K562 (cell line): ENCODE results near the gene DNAH8. TPM values are rescaled to one million over a fixed set of nuclear protein-coding genes. Genes with fewer than 3 reads are reported as not detected.

Source experiments
- ATAC-seq: fragments of 200-7000 bp; cut with Tn5 transposase; 3 replicates; pipeline ENCODE4 v1.9.1; 2020; ENCODE audit warnings: moderate library complexity
- BruUV-seq: library from RNA; stranded (reverse); fragments of 400-500 nt; replicated peaks from 2 replicates; lab custom pipeline; 2021; lab: Mats Ljungman, UMichigan
- CTCF ChIA-PET: fragments of 300-600 bp; formaldehyde crosslinking; extraction: SDS; loops from one replicate; lab custom pipeline; 2021; ENCODE audit warnings: low intra/inter-chr PET ratio; lab: Yijun Ruan, JAX
- POLR2A ChIA-PET: fragments of 300-600, 350-650 bp; sonication (Branson Sonifier 250); formaldehyde crosslinking; extraction: SDS; loops from one replicate; lab custom pipeline; 2021; ENCODE audit warnings: antibody characterized with exemption, inconsistent platforms; lab: Yijun Ruan, JAX
- DNase-seq, 4 experiments: peaks; one replicate each; pipeline versions ENCODE4 v3.0.0 to v3.0.0-alpha.2; 2011 to 2018; ENCODE audit warnings: low spot score in 3 of 4, mixed read lengths in 3 of 4; ENCODE audit errors: extremely low read depth in 1 of 4
- FAIRE-seq: peaks from 2 replicates; lab custom pipeline; 2011; peaks lifted over from hg19 to GRCh38; lab: Jason Lieb, UNC
- H2AFZ ChIP-seq: 2 replicates; pipeline ENCODE4 v1.6.0; 2011; ENCODE audit warnings: low read depth, low read length, control low read depth, inconsistent platforms
- H3K27ac ChIP-seq: fragments of 200-600 bp; 3 replicates; pipeline ENCODE4 v1.8.0; 2011; ENCODE audit warnings: low read depth, mild to moderate bottlenecking, control low read depth, inconsistent platforms, low read length, moderate library complexity, mixed read lengths; ENCODE audit errors: extremely low read depth
- H3K27me3 ChIP-seq, 2 experiments: fragments of 300-600 bp in 1 of 2; 2 replicates in 1 of 2; 3 replicates in 1 of 2; pipeline versions ENCODE4 v1.6.0 to v1.8.0; 2011; ENCODE audit warnings: inconsistent platforms in 2 of 2, low read length in 2 of 2, mild to moderate bottlenecking in 1 of 2, mixed read lengths in 1 of 2, moderate library complexity in 1 of 2; ENCODE audit not compliant: control insufficient read depth in 2 of 2, insufficient read depth in 2 of 2
- H3K36me3 ChIP-seq: fragments of 300-600 bp; 3 replicates; pipeline ENCODE4 v1.8.0; 2011; ENCODE audit warnings: mild to moderate bottlenecking, low read length, inconsistent platforms; ENCODE audit not compliant: control insufficient read depth, insufficient read depth
- H3K4me1 ChIP-seq, 2 experiments: fragments of 200-600 bp in 1 of 2; replicated peaks in 1 of 2; 2 replicates in 1 of 2; 3 replicates in 1 of 2; pipeline versions ENCODE4 v1.5.1 to v1.8.0; 2011; ENCODE audit warnings: inconsistent platforms in 2 of 2, low read length in 2 of 2, mild to moderate bottlenecking in 1 of 2, mixed read lengths in 1 of 2, moderate library complexity in 1 of 2; ENCODE audit not compliant: control insufficient read depth in 2 of 2, insufficient read depth in 2 of 2
- H3K4me2 ChIP-seq: 2 replicates; pipeline ENCODE4 v1.6.1; 2011; ENCODE audit warnings: low read length, control low read depth, inconsistent platforms, mixed read lengths; ENCODE audit not compliant: insufficient read depth
- H3K4me3 ChIP-seq: fragments of 200-600 bp; sonication (generic), shearing (Covaris generic); 2 replicates; pipeline ENCODE4 v1.5.1; 2016; ENCODE audit warnings: control low read depth, inconsistent platforms
- H3K79me2 ChIP-seq: fragments of 200-600 bp; 3 replicates; pipeline ENCODE4 v1.8.0; 2011; ENCODE audit warnings: low read length, inconsistent platforms; ENCODE audit not compliant: control insufficient read depth, insufficient read depth
- H3K9ac ChIP-seq, 2 experiments: 2 replicates each; pipeline versions ENCODE4 v1.6.0 to v1.6.1; 2011; ENCODE audit warnings: low read depth in 2 of 2, low read length in 2 of 2, control low read depth in 1 of 2, inconsistent platforms in 1 of 2, mild to moderate bottlenecking in 1 of 2, mixed read lengths in 1 of 2; ENCODE audit not compliant: insufficient read depth in 1 of 2
- H3K9me1 ChIP-seq: one replicate; pipeline ENCODE4 v1.6.0; 2011; ENCODE audit warnings: inconsistent platforms, mild to moderate bottlenecking, low read length, moderate library complexity; ENCODE audit not compliant: control insufficient read depth, insufficient read depth
- H3K9me3 ChIP-seq: replicated peaks from 2 replicates; pipeline ENCODE4 v1.5.1; 2011; ENCODE audit warnings: low read depth, low read length, inconsistent platforms; ENCODE audit not compliant: control insufficient read depth, insufficient read depth
- H4K20me1 ChIP-seq: replicated peaks from 2 replicates; pipeline ENCODE4 v1.6.1; 2011; ENCODE audit warnings: low read length, inconsistent platforms, mixed read lengths; ENCODE audit not compliant: control insufficient read depth, insufficient read depth
- ADNP ChIP-seq: fragments of 200-800 bp; sonication (Bioruptor generic); IDR thresholded peaks from 2 replicates; pipeline ENCODE4 v1.6.1; 2016; ENCODE audit warnings: missing genetic modification characterization, missing compliant biosample characterization
- ASH1L ChIP-seq: fragments of 450-650 bp; IDR thresholded peaks from 2 replicates; pipeline ENCODE4 v1.6.1; 2018; ENCODE audit warnings: borderline replicate concordance, mild to moderate bottlenecking, low read depth; ENCODE audit not compliant: partially characterized antibody
- CCNT2 ChIP-seq: IDR thresholded peaks from 2 replicates; pipeline ENCODE4 v1.6.1; 2011; ENCODE audit warnings: borderline replicate concordance, low read depth, mild to moderate bottlenecking, moderate library complexity, mixed read lengths, low read length; ENCODE audit not compliant: insufficient read length; ENCODE audit errors: extremely low read depth
- COPS2 ChIP-seq: fragments of 450-650 bp; conservative IDR thresholded peaks from 2 replicates; pipeline ENCODE4 v1.6.1; 2016; ENCODE audit warnings: mild to moderate bottlenecking, moderate library complexity
- E2F1 ChIP-seq: sonication (generic); formaldehyde crosslinking; IDR thresholded peaks from 2 replicates; pipeline ENCODE4 v1.8.1; 2023; ENCODE audit warnings: mild to moderate bottlenecking, missing genetic modification reagents, moderate library complexity
- ELF1 ChIP-seq: fragments of 200-800 bp; sonication (Bioruptor generic); IDR thresholded peaks from 2 replicates; pipeline ENCODE4 v1.6.1; 2016; ENCODE audit warnings: missing genetic modification characterization, missing compliant biosample characterization
- HOXB6 ChIP-seq: fragments of 250-450 bp; sonication (Bioruptor Pico); IDR thresholded peaks from 2 replicates; pipeline ENCODE4 v1.5.1; 2022; ENCODE audit warnings: mild to moderate bottlenecking, borderline replicate concordance
- MED1 ChIP-seq: sonication (generic); formaldehyde crosslinking; IDR thresholded peaks from 2 replicates; pipeline ENCODE4 v1.8.1; 2023; ENCODE audit warnings: missing genetic modification reagents, borderline replicate concordance
- NCOA2 ChIP-seq, 2 experiments: fragments of 450-650 bp; IDR thresholded peaks; 2 replicates each; pipeline ENCODE4 v1.6.1; 2018; ENCODE audit warnings: mild to moderate bottlenecking in 2 of 2, moderate library complexity in 1 of 2; ENCODE audit not compliant: partially characterized antibody in 2 of 2
- NFATC3 ChIP-seq: fragments of 450-650 bp; IDR thresholded peaks from 2 replicates; pipeline ENCODE4 v1.6.1; 2017; ENCODE audit warnings: mild to moderate bottlenecking
- POLR2AphosphoS2 ChIP-seq: IDR thresholded peaks from 2 replicates; pipeline ENCODE4 v1.6.1; 2012; ENCODE audit warnings: low read length, improper control_type of control experiment
- SIN3B ChIP-seq: fragments of 450-650 bp; IDR thresholded peaks from 2 replicates; pipeline ENCODE4 v1.6.1; 2017; ENCODE audit warnings: low read depth, mild to moderate bottlenecking, moderate library complexity
- STAT5B ChIP-seq: fragments of 250-450 bp; sonication (Bioruptor Pico); IDR thresholded peaks from 2 replicates; pipeline ENCODE4 v1.8.0; 2021; ENCODE audit warnings: mild to moderate bottlenecking, inconsistent platforms
- TEAD2 ChIP-seq: fragments of 450-650 bp; IDR thresholded peaks from 2 replicates; pipeline ENCODE4 v1.6.1; 2016; ENCODE audit warnings: missing genetic modification characterization, control low read depth, missing compliant biosample characterization
- ZNF24 ChIP-seq: fragments of 450-650 bp; IDR thresholded peaks from 2 replicates; pipeline ENCODE4 v1.6.1; 2016
- ZNF282 ChIP-seq: sonication (generic); formaldehyde crosslinking; IDR thresholded peaks from 2 replicates; pipeline ENCODE4 v1.8.1; 2023; ENCODE audit warnings: missing genetic modification reagents
- ZNF586 ChIP-seq: fragments of 450-650 bp; formaldehyde crosslinking; conservative IDR thresholded peaks from 2 replicates; pipeline ENCODE4 v1.4.0; 2020; ENCODE audit warnings: mild to moderate bottlenecking, moderate library complexity
- WGBS: fragments of 100-300 bp; shearing (Covaris generic); methylation state at CpG from one replicate; pipeline ENCODE4 v1.1.6; 2016; ENCODE audit warnings: low coverage, mixed read lengths; ENCODE audit not compliant: insufficient coverage; ENCODE audit errors: missing lambda C conversion rate; 5-methylcytosine and 5-hydroxymethylcytosine counted together
- in situ Hi-C: fragments of 300-500 bp; cut with MboI; formaldehyde crosslinking; loops from 4 replicates; pipeline ENCODE4 v1.15.0; 2018; ENCODE audit warnings: inconsistent platforms, mixed read lengths
- intact Hi-C: fragments of 100-400 bp; cut with micrococcal nuclease; formaldehyde crosslinking; loops from 2 replicates; pipeline ENCODE4 v1.14.2; 2022
- polyA plus RNA-seq, 8 experiments: library from polyadenylated mRNA; depleted of rRNA in 4 of 8; stranded (reverse) in 5 of 8; unstranded in 3 of 8; fragments of >200 nt; fragmentation: Nextera tagmentation in 2 of 8; fragmentation: Illumina TruSeq in 1 of 8; extraction: Ambion mirVana in 2 of 8; extraction: Trizol in 1 of 8; gene quantifications; 2 replicates each; pipeline versions ENCODE4 v1.2.1 to v1.2.3, GENCODE V29; 2011 to 2014; ENCODE audit warnings: inconsistent platforms in 1 of 8, missing spikeins in 1 of 8
- total RNA-seq, 7 experiments: library from RNA; depleted of rRNA in 6 of 7; stranded (reverse); fragments of >200 nt in 6 of 7; fragmentation: Illumina TruSeq in 2 of 7; extraction: Trizol in 2 of 7; gene quantifications; 2 replicates each; pipeline versions ENCODE4 v1.2.1 to v1.2.3, GENCODE V29; 2011 to 2021; ENCODE audit warnings: low replicate concordance in 1 of 7
- TF ChIP-seq, protein P1 (sequence below): fragments of 200-400 bp; formaldehyde crosslinking; IDR thresholded peaks from 2 replicates; pipeline ENCODE4 v1.6.1; 2017; ENCODE audit warnings: mild to moderate bottlenecking, low read depth, low read length, moderate library complexity

The DNAH8 gene
- total and polyA plus RNA-seq, 9 of the 15 experiments (the other 6 are each of a cell fraction or from before 2014, with no cell fraction given), result 1.2 to 4.2 (median 2.9) TPM

DNA sequence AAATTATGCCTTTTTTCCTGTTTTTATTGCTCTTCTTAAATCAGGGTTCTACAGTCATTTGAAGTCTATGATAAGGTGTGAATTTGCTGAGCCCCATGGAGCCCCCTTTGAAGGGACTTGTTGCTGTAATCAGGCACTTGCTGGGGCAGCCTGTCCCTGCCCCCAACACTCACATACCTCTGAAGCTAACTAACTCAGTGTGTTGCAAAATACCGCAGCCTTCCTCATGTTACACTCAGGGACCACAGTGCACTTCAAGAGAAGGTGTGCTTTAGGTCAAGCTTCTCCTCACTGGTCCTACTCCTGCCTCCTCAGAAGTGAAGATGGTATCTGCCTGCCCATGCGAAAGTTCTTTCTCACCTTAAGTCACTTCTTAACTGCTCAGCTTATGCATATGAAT, 267.4 kb downstream of the DNAH8 start:
- Histone ChIP-seq H3K9me3 (no peaks in the 10 kb centered on the region), H3K27ac (no peak overlapping the region), H3K36me3 (no peaks in the 10 kb centered on the region), H3K79me2 (no peaks in the 10 kb centered on the region), H4K20me1 (no peaks in the 10 kb centered on the region), H3K9me1 (no peaks in the 10 kb centered on the region), H3K9ac (no peak overlapping the region), H3K4me1 (no peaks in the 10 kb centered on the region), H3K27me3 (peaks cover 27 to 28% of the 10 kb centered on the region in 2 experiments; a peak in 4 of 5 replicates), H2AFZ (no peak overlapping the region), H3K4me3 (no peak overlapping the region), H3K4me2 (no peak overlapping the region)
- FAIRE-seq (no peak), ATAC-seq (no peak), DNase-seq (no peak)
- 6% methylated on average over 2 of the region's 2 CpGs for WGBS
- TF ChIP-seq ZNF586, result no peak
- TF ChIP-seq NFATC3, result no peak
- TF ChIP-seq E2F1 (CRISPR knock-in tag), result no peak
- TF ChIP-seq HOXB6 (CRISPR knock-in tag), result no peak
- TF ChIP-seq, protein P1, sequence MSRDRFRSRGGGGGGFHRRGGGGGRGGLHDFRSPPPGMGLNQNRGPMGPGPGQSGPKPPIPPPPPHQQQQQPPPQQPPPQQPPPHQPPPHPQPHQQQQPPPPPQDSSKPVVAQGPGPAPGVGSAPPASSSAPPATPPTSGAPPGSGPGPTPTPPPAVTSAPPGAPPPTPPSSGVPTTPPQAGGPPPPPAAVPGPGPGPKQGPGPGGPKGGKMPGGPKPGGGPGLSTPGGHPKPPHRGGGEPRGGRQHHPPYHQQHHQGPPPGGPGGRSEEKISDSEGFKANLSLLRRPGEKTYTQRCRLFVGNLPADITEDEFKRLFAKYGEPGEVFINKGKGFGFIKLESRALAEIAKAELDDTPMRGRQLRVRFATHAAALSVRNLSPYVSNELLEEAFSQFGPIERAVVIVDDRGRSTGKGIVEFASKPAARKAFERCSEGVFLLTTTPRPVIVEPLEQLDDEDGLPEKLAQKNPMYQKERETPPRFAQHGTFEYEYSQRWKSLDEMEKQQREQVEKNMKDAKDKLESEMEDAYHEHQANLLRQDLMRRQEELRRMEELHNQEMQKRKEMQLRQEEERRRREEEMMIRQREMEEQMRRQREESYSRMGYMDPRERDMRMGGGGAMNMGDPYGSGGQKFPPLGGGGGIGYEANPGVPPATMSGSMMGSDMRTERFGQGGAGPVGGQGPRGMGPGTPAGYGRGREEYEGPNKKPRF, result no peak
- TF ChIP-seq NCOA2 (IDR thresholded peaks at IDR 0.05; ENCODE audit: partially characterized antibody in 2 of 2), result no peak
- no peak for TF ChIP-seq COPS2
- no peak for TF ChIP-seq MED1 (CRISPR knock-in tag)
- no peak for TF ChIP-seq ADNP (tag)
- no peak for TF ChIP-seq ZNF282 (CRISPR knock-in tag)
- TF ChIP-seq ZNF24, result no peak
- no peak for TF ChIP-seq STAT5B (CRISPR knock-in tag)
- TF ChIP-seq TEAD2 (tag), result no peak
- no peak for TF ChIP-seq SIN3B
- TF ChIP-seq POLR2AphosphoS2, result no peak
- TF ChIP-seq ASH1L, result no peak
- TF ChIP-seq ELF1 (tag), result no peak
- TF ChIP-seq CCNT2, result no peak
- BruUV-seq, result no TSS peak
- CTCF ChIA-PET, result no interaction called here
- intact Hi-C loops, result no loop called here
- in situ Hi-C loops, result no loop called here
- POLR2A ChIA-PET, result no interaction called here
